Activated naive CD8-positive, alpha-beta T cell treated with anti-CD3 and anti-CD28 coated beads, Interleukin-2, amount 10 ng/mL, durations not matched to agents 7 days and 5 days (primary cell): ENCODE results near the gene KRT71. TPM values are rescaled to one million over a fixed set of nuclear protein-coding genes. Genes with fewer than 3 reads are reported as not detected.
A peak's percentile ranks its signal among the peaks of the same experiment; 100 is the strongest.
"Not testable (repeated sequence)": the region's sequence is repeated elsewhere in the genome, so short reads cannot be mapped to it uniquely, and the experiment has no call there.

Source experiments
- ATAC-seq: fragments of 150-1000 bp; cut with Tn5 transposase; one replicate; pipeline ENCODE4 v1.10.0; 2021; ENCODE audit warnings: low read depth, moderate library complexity
- POLR2A ChIA-PET: fragments of 350-600 bp; sonication (Branson Sonifier 250); formaldehyde crosslinking; loops from one replicate; lab custom pipeline; 2021; ENCODE audit warnings: antibody characterized with exemption; lab: Charles Lee
- DNase-seq: peaks from one replicate; pipeline ENCODE4 v3.0.0; 2021
- H3K27ac Mint-ChIP-seq: one replicate; pipeline ENCODE4 v1.8.0; 2022; ENCODE audit warnings: mild to moderate bottlenecking, mixed read lengths
- H3K27me3 Mint-ChIP-seq: one replicate; pipeline ENCODE4 v1.8.0; 2022; ENCODE audit warnings: mild to moderate bottlenecking, moderate library complexity, mixed read lengths
- H3K36me3 Mint-ChIP-seq: one replicate; pipeline ENCODE4 v1.8.0; 2021; ENCODE audit warnings: mild to moderate bottlenecking, mixed read lengths
- H3K4me1 Mint-ChIP-seq: one replicate; pipeline ENCODE4 v1.8.0; 2021; ENCODE audit warnings: mixed read lengths
- H3K4me3 Mint-ChIP-seq: one replicate; pipeline ENCODE4 v1.8.0; 2022; ENCODE audit warnings: mild to moderate bottlenecking, moderate library complexity, mixed read lengths
- H3K9me3 Mint-ChIP-seq: one replicate; pipeline ENCODE4 v1.8.0; 2021; ENCODE audit warnings: mixed read lengths
- total RNA-seq, 2 experiments: library from RNA; stranded (reverse); gene quantifications; one replicate each; pipeline ENCODE4 v1.2.3, GENCODE V29; 2021

Gene KRT71
- total RNA-seq: not detected

DNA sequence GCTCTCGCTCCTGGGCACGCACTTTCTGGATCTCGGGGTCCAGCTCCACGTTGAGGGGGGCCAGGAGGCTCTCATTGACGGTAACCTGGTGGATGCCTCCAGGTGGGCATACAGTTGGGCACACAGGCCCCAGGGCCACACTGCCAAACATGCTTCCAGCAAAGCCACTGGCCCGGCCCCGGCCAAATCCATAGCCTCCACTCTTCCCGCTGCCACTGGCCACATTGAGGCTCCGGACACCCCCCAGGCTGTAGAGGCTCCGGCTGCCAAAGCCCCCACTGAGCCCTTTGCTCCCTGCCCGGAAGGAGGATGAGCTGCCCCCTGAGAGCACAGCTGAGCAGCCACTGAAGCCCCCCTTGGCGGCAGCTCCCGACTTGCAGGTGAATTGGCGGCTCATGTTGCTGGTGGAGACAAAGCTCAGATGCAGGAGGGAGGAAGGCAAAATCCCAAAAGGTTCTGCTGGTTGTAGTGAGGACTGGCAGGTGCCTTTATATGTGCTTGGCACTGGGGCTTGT lies at the start of gene KRT71:
KRT71 (minus strand) TSS at position 465 of the 515 bp plus-strand sequence; CDS start at position 397, 68 bp downstream.
- POLR2A ChIA-PET: no interaction called here
- Mint-ChIP-seq H3K4me3 (no peak within 1 kb of the TSS), H3K9me3 (no peaks in the 10 kb centered on the region), H3K27ac (no peak within 1 kb of the TSS), H3K36me3 (no peaks in the 10 kb centered on the region), H3K4me1 (no peaks in the 10 kb centered on the region), H3K27me3 (peaks cover 3% of the 10 kb centered on the region)
- DNase-seq: no peak
- ATAC-seq: no peak

DNA sequence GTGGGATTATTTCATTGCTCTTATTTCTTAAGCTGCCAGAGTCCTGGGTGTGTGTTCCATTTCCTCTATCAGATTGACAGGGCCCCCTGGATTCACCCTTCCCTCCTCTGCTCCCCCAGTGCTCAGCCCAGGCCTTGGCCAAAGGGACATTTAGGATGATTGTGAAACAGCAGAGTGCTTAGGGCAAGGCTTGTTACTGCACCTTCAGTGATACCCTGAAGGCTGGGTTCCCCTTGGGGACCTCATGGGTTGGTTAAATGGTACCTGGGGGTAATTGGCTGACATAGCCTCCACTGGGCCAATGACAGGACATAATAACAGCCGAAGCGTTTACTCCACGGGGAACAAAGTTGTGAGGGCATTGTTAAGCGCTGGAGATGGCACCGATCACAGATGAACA lies 49.6 kb upstream of the KRT71 start:
- peaks cover 25% of the 10 kb centered on the region for H3K4me1 Mint-ChIP-seq
- peaks cover 2% of the 10 kb centered on the region for H3K36me3 Mint-ChIP-seq
- no peak overlapping the region for H3K4me3 Mint-ChIP-seq
- H3K27me3 Mint-ChIP-seq: peaks cover 14% of the 10 kb centered on the region
- POLR2A ChIA-PET: no interaction called here
- ATAC-seq (no peak), DNase-seq (no peak)
- H3K27ac Mint-ChIP-seq: no peak overlapping the region
- H3K9me3 Mint-ChIP-seq: no peaks in the 10 kb centered on the region

- DNase-seq (no peak), ATAC-seq (no peak)
- no peaks in the 10 kb centered on the region for H3K9me3 Mint-ChIP-seq
- peaks cover 2% of the 10 kb centered on the region for H3K36me3 Mint-ChIP-seq
- no peak overlapping the region for H3K27ac Mint-ChIP-seq
- POLR2A ChIA-PET: no interaction called here
- peaks cover 14% of the 10 kb centered on the region for H3K27me3 Mint-ChIP-seq
- peaks cover 24% of the 10 kb centered on the region for H3K4me1 Mint-ChIP-seq
- no peak overlapping the region for H3K4me3 Mint-ChIP-seq
These were observed 48.7 kb upstream of the KRT71 start for GRCh38 chr12:52601671-52602070.

DNA sequence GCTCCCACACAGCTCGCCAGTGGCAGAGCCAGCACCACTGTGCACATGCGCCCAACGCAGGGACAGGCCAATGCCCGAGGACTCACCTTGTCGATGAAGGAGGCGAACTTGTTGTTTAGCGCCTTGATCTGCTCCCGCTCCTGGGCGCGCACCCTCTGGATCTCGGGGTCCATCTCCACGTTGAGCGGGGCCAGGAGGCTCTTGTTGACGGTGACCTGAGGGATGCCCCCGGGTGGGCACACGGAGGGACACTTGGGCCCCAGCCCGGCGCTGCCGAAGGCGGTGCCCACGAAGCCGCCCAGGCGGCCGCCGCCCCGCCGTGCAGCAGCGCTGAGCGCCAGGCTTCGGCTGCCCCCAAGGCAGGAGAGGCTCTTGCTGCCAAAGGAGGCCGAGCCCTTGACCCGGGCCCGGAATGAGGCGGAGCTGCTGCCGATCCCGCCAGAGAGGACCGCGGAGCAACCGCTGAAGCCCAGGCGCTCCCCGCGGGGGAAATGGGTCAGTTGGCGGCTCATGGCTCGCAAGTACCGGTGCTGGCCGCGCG lies 48.1 kb upstream of the KRT71 start, which contains the start of gene KRT72:
KRT72 (minus strand) TSS at position 523 of the 541 bp plus-strand sequence; CDS start at position 512, 11 bp downstream.
- POLR2A ChIA-PET: no interaction called here
- Mint-ChIP-seq H3K9me3 (no peaks in the 10 kb centered on the region), H3K27ac (no peak within 1 kb of the TSS), H3K27me3 (peaks cover 18% of the 10 kb centered on the region), H3K4me3 (no peak within 1 kb of the TSS), H3K4me1 (peaks cover 24% of the 10 kb centered on the region), H3K36me3 (peaks cover 2% of the 10 kb centered on the region)
- DNase-seq (no peak), ATAC-seq (no peak)

DNA sequence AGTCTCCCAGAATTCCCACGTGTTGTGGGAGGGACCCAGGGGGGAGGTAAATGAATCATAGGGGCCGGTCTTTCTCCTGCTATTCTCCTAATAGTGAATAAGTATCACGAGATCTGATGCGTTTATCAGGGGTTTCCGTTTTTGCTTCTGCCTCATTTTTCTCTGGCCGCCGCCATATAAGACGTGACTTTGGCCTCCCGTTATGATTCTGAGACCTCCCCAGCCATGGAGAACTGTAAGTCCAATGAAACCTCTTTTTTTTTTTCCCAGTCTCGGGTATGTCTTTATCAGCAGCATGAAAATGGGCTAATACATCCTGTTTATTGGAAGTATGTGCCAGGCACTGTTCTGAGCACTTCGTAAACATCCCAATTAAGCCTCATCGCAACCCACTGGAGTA lies 47.5 kb upstream of the KRT71 start:
- no peak for DNase-seq
- peaks cover 2% of the 10 kb centered on the region for H3K36me3 Mint-ChIP-seq
- peaks cover 20% of the 10 kb centered on the region for H3K4me1 Mint-ChIP-seq
- H3K27me3 Mint-ChIP-seq: peaks cover 22% of the 10 kb centered on the region
- no peak overlapping the region for H3K4me3 Mint-ChIP-seq
- POLR2A ChIA-PET: no interaction called here
- ATAC-seq: no peak
- no peaks in the 10 kb centered on the region for H3K9me3 Mint-ChIP-seq
- no peak overlapping the region for H3K27ac Mint-ChIP-seq

DNA sequence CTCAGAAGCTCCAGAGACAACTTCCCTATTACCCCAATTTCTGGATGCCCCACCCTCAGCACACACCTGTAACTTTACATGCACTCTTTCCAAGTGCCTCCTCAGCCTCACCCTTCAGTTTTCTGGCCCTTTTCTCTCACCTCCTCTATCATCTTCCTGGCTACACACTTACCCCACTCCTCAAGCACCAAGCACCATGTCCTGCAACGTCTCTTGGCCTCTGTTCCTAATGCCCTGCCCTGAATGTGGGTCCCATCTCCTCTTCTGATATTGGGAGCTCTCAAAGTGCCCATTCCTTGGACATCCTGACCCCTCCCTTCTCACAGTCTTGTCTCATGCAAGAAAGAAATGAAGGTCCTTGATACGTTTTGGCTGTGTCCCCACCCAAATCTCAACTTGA lies 47.1 kb upstream of the KRT71 start:
- Mint-ChIP-seq H3K27ac (no peak overlapping the region), H3K9me3 (no peaks in the 10 kb centered on the region), H3K27me3 (peaks cover 22% of the 10 kb centered on the region), H3K36me3 (peaks cover 2% of the 10 kb centered on the region), H3K4me1 (peaks cover 17% of the 10 kb centered on the region), H3K4me3 (no peak overlapping the region)
- DNase-seq (no peak), ATAC-seq (no peak)
- POLR2A ChIA-PET: no interaction called here

DNA sequence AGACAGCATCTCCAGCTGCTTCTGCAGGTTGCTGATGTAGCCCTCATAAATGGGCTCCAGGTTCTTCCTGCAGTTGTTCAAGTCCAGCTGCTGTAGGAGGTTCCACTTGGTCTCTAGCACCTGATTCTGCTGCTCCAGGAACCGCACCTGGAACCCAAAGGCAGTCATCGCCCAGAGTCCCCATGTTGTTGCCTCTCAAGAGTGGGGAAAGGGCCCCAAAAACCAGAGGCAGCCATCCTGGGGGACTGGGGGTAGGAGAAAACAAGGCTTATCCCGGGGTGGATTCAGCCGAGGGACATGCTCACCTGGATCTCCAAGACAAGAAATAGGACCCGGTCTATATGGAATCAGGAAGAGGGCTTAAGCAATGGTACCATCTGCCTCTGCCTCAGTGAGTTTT lies 46.0 kb upstream of the KRT71 start:
- H3K36me3 Mint-ChIP-seq: no peaks in the 10 kb centered on the region
- H3K27me3 Mint-ChIP-seq: peaks cover 22% of the 10 kb centered on the region
- ATAC-seq (no peak), DNase-seq (peak; percentile 10)
- POLR2A ChIA-PET: no interaction called here
- H3K4me3 Mint-ChIP-seq: no peak overlapping the region
- H3K27ac Mint-ChIP-seq: no peak overlapping the region
- peaks cover 10% of the 10 kb centered on the region for H3K4me1 Mint-ChIP-seq
- H3K9me3 Mint-ChIP-seq: no peaks in the 10 kb centered on the region

DNA sequence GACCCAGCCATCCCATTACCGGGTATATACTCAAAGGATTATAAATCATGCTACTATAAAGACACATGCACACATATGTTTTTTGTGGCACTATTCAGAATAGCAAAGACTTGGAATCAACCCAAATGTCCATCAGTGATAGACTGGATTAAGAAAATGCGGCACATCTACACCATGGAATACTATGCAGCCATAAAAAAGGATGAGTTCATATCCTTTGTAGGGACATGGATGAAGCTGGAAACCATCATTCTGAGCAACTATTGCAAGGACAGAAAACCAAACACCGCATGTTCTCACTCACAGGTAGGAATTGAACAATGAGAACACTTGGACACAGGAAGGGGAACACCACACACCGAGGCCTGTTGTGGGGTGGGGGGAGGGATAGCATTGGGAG lies 41.3 kb upstream of the KRT71 start:
- ATAC-seq, POLR2A ChIA-PET, H3K4me3 Mint-ChIP-seq, DNase-seq, H3K9me3 Mint-ChIP-seq, H3K36me3 Mint-ChIP-seq, H3K27ac Mint-ChIP-seq, H3K4me1 Mint-ChIP-seq: not testable (repeated sequence)
- peaks cover 12% of the 10 kb centered on the region for H3K27me3 Mint-ChIP-seq

GRCh38 chr12:52591521-52591920 lies 38.6 kb upstream of the KRT71 start:
- DNase-seq (no peak), ATAC-seq (no peak)
- POLR2A ChIA-PET: no interaction called here
- Mint-ChIP-seq H3K27ac (no peak overlapping the region), H3K36me3 (no peaks in the 10 kb centered on the region), H3K4me3 (no peak overlapping the region), H3K4me1 (peaks cover 6% of the 10 kb centered on the region), H3K27me3 (peaks cover 7% of the 10 kb centered on the region), H3K9me3 (no peaks in the 10 kb centered on the region)

- DNase-seq: no peak
- Mint-ChIP-seq H3K27me3 (no peaks in the 10 kb centered on the region), H3K9me3 (no peaks in the 10 kb centered on the region), H3K4me1 (peaks cover 21% of the 10 kb centered on the region), H3K36me3 (no peaks in the 10 kb centered on the region), H3K27ac (no peak overlapping the region), H3K4me3 (no peak overlapping the region)
- ATAC-seq: no peak
- POLR2A ChIA-PET: no interaction called here
These were observed 37.1 kb upstream of the KRT71 start for GRCh38 chr12:52590021-52590420.

GRCh38 chr12:52587563-52587962 lies 34.6 kb upstream of the KRT71 start:
- Mint-ChIP-seq H3K36me3 (no peaks in the 10 kb centered on the region), H3K9me3 (no peaks in the 10 kb centered on the region), H3K27ac (no peak overlapping the region), H3K4me3 (no peak overlapping the region), H3K27me3 (peaks cover 2% of the 10 kb centered on the region), H3K4me1 (peaks cover 27% of the 10 kb centered on the region)
- POLR2A ChIA-PET: no interaction called here
- ATAC-seq (no peak), DNase-seq (no peak)

- H3K9me3 Mint-ChIP-seq: no peaks in the 10 kb centered on the region
- peaks cover 5% of the 10 kb centered on the region for H3K27me3 Mint-ChIP-seq
- ATAC-seq (peak; percentile 88), DNase-seq (peak; percentile 60)
- H3K27ac Mint-ChIP-seq: peak overlapping the region; percentile 46
- H3K4me1 Mint-ChIP-seq: peaks cover 27% of the 10 kb centered on the region
- H3K4me3 Mint-ChIP-seq: peak overlapping the region; percentile 42
- POLR2A ChIA-PET: interaction anchor here (1.0 to 1.6 kb wide), 3 partner anchors 250 to 294 kb away, joined by 3 to 5 read pairs (median 4); no protein-coding TSS in a partner anchor
- H3K36me3 Mint-ChIP-seq: no peaks in the 10 kb centered on the region
These were observed 33.0 kb upstream of the KRT71 start for GRCh38 chr12:52585946-52586345.

DNA sequence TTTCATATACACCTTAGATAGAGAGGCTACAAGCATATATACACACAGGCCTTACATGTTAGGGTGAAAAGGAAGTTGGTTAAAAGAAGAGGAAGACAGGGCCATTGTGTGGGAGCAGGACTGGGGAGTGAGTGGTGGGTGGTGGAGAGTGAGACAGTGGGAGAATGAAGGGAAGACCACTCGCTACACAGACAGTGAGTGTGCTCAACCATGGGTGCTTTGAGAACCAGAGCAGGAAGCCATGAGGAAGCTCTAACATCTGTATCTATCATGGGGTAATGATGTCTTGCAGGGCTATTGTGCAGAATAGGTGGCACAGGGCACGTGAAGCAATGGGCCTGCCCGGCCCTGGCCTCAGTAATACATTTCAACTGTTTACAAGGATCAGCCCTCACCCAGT lies 32.1 kb upstream of the KRT71 start:
- no peak for DNase-seq
- Mint-ChIP-seq H3K4me1 (peaks cover 29% of the 10 kb centered on the region), H3K9me3 (no peaks in the 10 kb centered on the region), H3K4me3 (no peak overlapping the region), H3K36me3 (no peaks in the 10 kb centered on the region), H3K27me3 (peaks cover 7% of the 10 kb centered on the region), H3K27ac (peak overlapping the region; percentile 13)
- no peak for ATAC-seq
- POLR2A ChIA-PET: interaction anchor here (1.2 to 1.6 kb wide), 2 partner anchors 289 to 295 kb away, joined by 3 to 5 read pairs; no protein-coding TSS in a partner anchor

- Mint-ChIP-seq H3K27ac (no peak overlapping the region), H3K9me3 (no peaks in the 10 kb centered on the region), H3K36me3 (no peaks in the 10 kb centered on the region), H3K4me1 (peaks cover 29% of the 10 kb centered on the region), H3K27me3 (peaks cover 11% of the 10 kb centered on the region), H3K4me3 (no peak overlapping the region)
- POLR2A ChIA-PET: interaction anchor here (1.6 kb wide), 1 partner anchor 290 kb away, joined by 5 read pairs; no protein-coding TSS in a partner anchor
- DNase-seq (no peak), ATAC-seq (no peak)
These were observed 31.3 kb upstream of the KRT71 start for GRCh38 chr12:52584156-52584682.
